Measurements from ENCODE around the gene THTPA. TPM values are rescaled to one million over a fixed set of nuclear protein-coding genes. Genes with fewer than 3 reads are reported as not detected.

The THTPA gene
- total and polyA plus RNA-seq, 3 experiments from 2014 or later, result 10.7 to 13.4 (median 13.4) TPM

- Histone ChIP-seq H3K9me3 (ENCODE audit: low read length) (no peaks in the 10 kb centered on the region), H3K4me3 (ENCODE audit: low read length) (no peak overlapping the region), H3K4me1 (ENCODE audit: insufficient read depth, low read length) (peaks cover 22% of the 10 kb centered on the region), H3K27ac (ENCODE audit: low read depth, low read length) (no peak overlapping the region), H3K36me3 (ENCODE audit: insufficient read depth, low read length) (peaks cover 55% of the 10 kb centered on the region), H3K27me3 (ENCODE audit: insufficient read depth, low read length, poor library complexity, severe bottlenecking) (no peaks in the 10 kb centered on the region)
- ChIA-PET POLR2A (no interaction called here), CTCF (interaction anchor here (2.0 to 8.9 kb wide), 2 partner anchors 12 to 86 kb away, joined by 7 to 105 read pairs; partner anchors contain the start of gene ZFHX2)
- no peaks in the 10 kb centered on the region for H3K9me3 Mint-ChIP-seq
- H3K27me3 Mint-ChIP-seq, result peaks cover 0 to 3% of the 10 kb centered on the region in 2 donors
- peaks cover 34 to 55% (median 35%) of the 10 kb centered on the region in 3 donors for H3K4me1 Mint-ChIP-seq
- no peak for DNase-seq
- peaks cover 0 to 74% (median 7%) of the 10 kb centered on the region in 3 donors for H3K36me3 Mint-ChIP-seq
- H3K4me3 Mint-ChIP-seq, result peak overlapping the region in 3 of 7 donors; percentile 29 to 78 (median 47)
- H3K27ac Mint-ChIP-seq, result peak overlapping the region in 2 of 8 donors; percentile 14 to 64
Measured at GRCh38 chr14:23564181-23564812, 8.2 kb downstream of the THTPA start.

DNA sequence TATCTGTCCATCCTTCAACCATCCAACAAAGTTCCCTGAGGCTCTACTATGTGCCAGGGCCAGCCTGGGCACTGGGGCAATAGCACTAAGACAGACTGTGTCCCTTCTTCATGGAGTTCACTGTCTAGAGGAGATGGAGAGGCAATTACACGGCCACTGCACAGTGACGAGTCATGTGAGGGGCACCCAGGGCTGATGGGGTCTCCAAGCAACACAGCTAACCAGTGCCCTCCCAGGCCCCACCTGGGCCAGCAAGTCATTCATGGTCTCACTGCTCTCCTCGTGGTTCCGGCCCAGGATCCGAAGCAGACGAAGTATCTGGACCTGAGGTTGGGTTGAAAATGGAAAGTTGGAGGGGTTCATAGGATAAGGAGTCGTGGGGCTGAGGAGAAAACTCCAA lies 8.8 kb downstream of the THTPA start:
- H3K27ac ChIP-seq (ENCODE audit: low read depth, low read length), result no peak overlapping the region
- POLR2A ChIA-PET, result no interaction called here
- no peak overlapping the region for H3K4me3 ChIP-seq (ENCODE audit: low read length)
- Mint-ChIP-seq H3K27ac (peak overlapping the region in 1 of 8 donors; percentile 10), H3K4me1 (peaks cover 34 to 55% (median 34%) of the 10 kb centered on the region in 3 donors), H3K36me3 (peaks cover 0 to 68% (median 7%) of the 10 kb centered on the region in 3 donors), H3K9me3 (no peaks in the 10 kb centered on the region), H3K4me3 (peak overlapping the region in 4 of 7 donors; percentile 3 to 47 (median 22)), H3K27me3 (peaks cover 0 to 3% of the 10 kb centered on the region in 2 donors)
- CTCF ChIA-PET, result interaction anchor here (1.1 to 8.9 kb wide), 2 partner anchors 86 to 87 kb away, joined by 4 to 105 read pairs; no protein-coding TSS in a partner anchor
- H3K27me3 ChIP-seq (ENCODE audit: insufficient read depth, low read length, poor library complexity, severe bottlenecking), result no peaks in the 10 kb centered on the region
- H3K36me3 ChIP-seq (ENCODE audit: insufficient read depth, low read length), result peaks cover 49% of the 10 kb centered on the region
- no peaks in the 10 kb centered on the region for H3K9me3 ChIP-seq (ENCODE audit: low read length)
- no peak for DNase-seq
- H3K4me1 ChIP-seq (ENCODE audit: insufficient read depth, low read length), result peaks cover 22% of the 10 kb centered on the region

- H3K9me3 Mint-ChIP-seq, result no peaks in the 10 kb centered on the region
- Histone ChIP-seq H3K4me1 (ENCODE audit: insufficient read depth, low read length) (peaks cover 22% of the 10 kb centered on the region), H3K27me3 (ENCODE audit: insufficient read depth, low read length, poor library complexity, severe bottlenecking) (no peaks in the 10 kb centered on the region), H3K36me3 (ENCODE audit: insufficient read depth, low read length) (peaks cover 43% of the 10 kb centered on the region), H3K9me3 (ENCODE audit: low read length) (no peaks in the 10 kb centered on the region), H3K4me3 (ENCODE audit: low read length) (no peak overlapping the region), H3K27ac (ENCODE audit: low read depth, low read length) (no peak overlapping the region)
- peak overlapping the region in 4 of 8 donors; percentile 14 to 72 (median 42) for H3K27ac Mint-ChIP-seq
- POLR2A ChIA-PET, result no interaction called here
- H3K4me3 Mint-ChIP-seq, result peak overlapping the region in 2 of 7 donors; percentile 25 to 73
- H3K4me1 Mint-ChIP-seq, result peaks cover 34 to 55% (median 34%) of the 10 kb centered on the region in 3 donors
- DNase-seq, result no peak
- H3K36me3 Mint-ChIP-seq, result peaks cover 0 to 62% (median 4%) of the 10 kb centered on the region in 3 donors
- CTCF ChIA-PET, result interaction anchor here (1.1 kb wide), 1 partner anchor 87 kb away, joined by 4 read pairs; no protein-coding TSS in a partner anchor
- H3K27me3 Mint-ChIP-seq, result peaks cover 0 to 3% of the 10 kb centered on the region in 2 donors
Measured at GRCh38 chr14:23565626-23566025, 9.6 kb downstream of the THTPA start.

DNA sequence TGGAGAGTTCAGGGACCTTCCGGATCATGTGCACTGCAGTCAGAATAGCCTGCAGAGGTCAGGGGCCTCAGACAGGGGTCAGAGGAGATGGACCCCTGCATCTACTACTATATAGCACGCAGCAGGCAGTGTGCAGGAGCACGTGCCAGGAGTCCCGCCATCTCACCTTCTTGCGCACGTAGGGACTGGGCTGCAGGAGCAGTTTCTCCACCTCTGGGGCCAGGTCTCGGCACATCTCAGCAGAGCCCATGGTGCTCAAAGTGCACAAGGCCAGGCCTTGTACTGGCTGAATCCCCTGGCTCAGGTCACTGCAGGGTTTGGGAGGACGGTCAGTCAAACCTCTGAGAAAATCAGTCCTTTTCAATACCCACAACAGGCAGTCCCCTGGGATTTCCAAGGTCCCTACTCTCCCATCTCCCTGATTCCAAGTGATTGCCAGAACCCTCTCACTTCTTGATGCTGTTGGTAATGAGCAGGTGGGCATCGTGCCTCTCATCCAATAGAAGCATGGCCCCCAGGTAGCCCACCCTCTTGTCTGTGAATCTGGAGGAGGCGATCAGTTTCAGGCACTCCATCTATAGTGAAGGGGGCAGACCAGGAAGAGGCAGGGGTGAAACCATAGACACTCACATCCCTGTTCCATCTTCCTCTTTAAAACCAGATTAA lies 10.2 kb downstream of the THTPA start:
- Histone ChIP-seq H3K4me3 (ENCODE audit: low read length) (peak overlapping the region; percentile 93), H3K27me3 (ENCODE audit: insufficient read depth, low read length, poor library complexity, severe bottlenecking) (no peaks in the 10 kb centered on the region), H3K9me3 (ENCODE audit: low read length) (no peaks in the 10 kb centered on the region), H3K4me1 (ENCODE audit: insufficient read depth, low read length) (peaks cover 22% of the 10 kb centered on the region), H3K27ac (ENCODE audit: low read depth, low read length) (no peak overlapping the region), H3K36me3 (ENCODE audit: insufficient read depth, low read length) (peaks cover 37% of the 10 kb centered on the region)
- peaks cover 34 to 55% (median 34%) of the 10 kb centered on the region in 3 donors for H3K4me1 Mint-ChIP-seq
- ChIA-PET POLR2A (interaction anchor here (0.7 kb wide), 1 partner anchor 563 kb away, joined by 3 read pairs; no protein-coding TSS in a partner anchor), CTCF (interaction anchor here (1.1 to 1.5 kb wide), 3 partner anchors 23 to 88 kb away, joined by 3 to 4 read pairs (median 3); no protein-coding TSS in a partner anchor)
- H3K9me3 Mint-ChIP-seq, result no peaks in the 10 kb centered on the region
- H3K4me3 Mint-ChIP-seq, result peak overlapping the region; percentile 98 to 100 (median 99)
- H3K36me3 Mint-ChIP-seq, result peaks cover 0 to 56% (median 4%) of the 10 kb centered on the region in 3 donors
- DNase-seq, result no peak
- peak overlapping the region; percentile 68 to 99 (median 98) for H3K27ac Mint-ChIP-seq
- H3K27me3 Mint-ChIP-seq, result peaks cover 0 to 3% of the 10 kb centered on the region in 2 donors

DNA sequence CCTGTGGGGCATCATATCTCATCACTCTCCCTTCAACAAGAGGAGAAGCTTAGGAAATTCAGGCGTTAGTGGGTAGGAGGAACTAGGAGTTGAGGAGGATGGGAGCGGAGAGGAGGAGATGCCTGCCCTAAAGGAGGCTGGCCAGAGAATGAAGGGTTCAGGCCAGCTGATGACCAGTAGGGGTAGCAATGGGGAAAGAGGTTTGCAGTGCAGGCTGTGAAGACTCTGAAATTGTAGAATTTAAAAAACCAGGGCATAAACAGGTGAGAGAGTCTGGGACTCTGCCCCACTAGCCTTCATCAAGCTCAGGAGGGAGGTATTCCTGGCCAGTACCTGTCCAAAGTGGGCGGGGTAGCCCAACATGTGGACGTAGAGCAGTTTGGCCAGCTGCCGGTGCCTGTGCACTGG lies 10.7 kb downstream of the THTPA start:
- Mint-ChIP-seq H3K9me3 (no peaks in the 10 kb centered on the region), H3K36me3 (peaks cover 0 to 52% (median 4%) of the 10 kb centered on the region in 3 donors), H3K27ac (peak overlapping the region; percentile 68 to 99 (median 98)), H3K27me3 (peaks cover 0 to 3% of the 10 kb centered on the region in 2 donors), H3K4me1 (peaks cover 32 to 51% (median 34%) of the 10 kb centered on the region in 3 donors), H3K4me3 (peak overlapping the region; percentile 98 to 100 (median 99))
- Histone ChIP-seq H3K4me1 (ENCODE audit: insufficient read depth, low read length) (peaks cover 22% of the 10 kb centered on the region), H3K27me3 (ENCODE audit: insufficient read depth, low read length, poor library complexity, severe bottlenecking) (no peaks in the 10 kb centered on the region), H3K9me3 (ENCODE audit: low read length) (no peaks in the 10 kb centered on the region), H3K4me3 (ENCODE audit: low read length) (peak overlapping the region; percentile 93), H3K36me3 (ENCODE audit: insufficient read depth, low read length) (peaks cover 32% of the 10 kb centered on the region), H3K27ac (ENCODE audit: low read depth, low read length) (peak overlapping the region; percentile 82)
- POLR2A ChIA-PET, result interaction anchor here (0.7 to 1.6 kb wide), 2 partner anchors 11 to 562 kb away, joined by 3 to 6 read pairs; partner anchors contain the start of gene THTPA
- no peak for DNase-seq
- CTCF ChIA-PET, result interaction anchor here (1.1 to 1.5 kb wide), 2 partner anchors 22 to 35 kb away, joined by 3 read pairs; no protein-coding TSS in a partner anchor

GRCh38 chr14:23567186-23568020 lies 11.3 kb downstream of the THTPA start, which contains the start of gene AP1G2:
Gene AP1G2 (minus strand): TSS chr14:23567791. CDS start chr14:23567314, 477 bp downstream.
- H3K4me3 ChIP-seq (ENCODE audit: low read length), result peak within 1 kb of the TSS; percentile 93
- ChIA-PET CTCF (interaction anchor here (1.1 to 1.8 kb wide), 3 partner anchors 8 to 35 kb away, joined by 3 to 14 read pairs (median 3); no protein-coding TSS in a partner anchor), POLR2A (interaction anchor here (1.6 kb wide), 1 partner anchor 12 kb away, joined by 6 read pairs; the partner anchor contains the start of gene THTPA)
- peaks cover 26% of the 10 kb centered on the region for H3K36me3 ChIP-seq (ENCODE audit: insufficient read depth, low read length)
- no peaks in the 10 kb centered on the region for H3K9me3 ChIP-seq (ENCODE audit: low read length)
- Mint-ChIP-seq H3K27me3 (peaks cover 5 to 6% of the 10 kb centered on the region in 2 donors), H3K4me3 (peak within 1 kb of the TSS; percentile 98 to 100 (median 99)), H3K36me3 (peaks cover 2 to 46% (median 4%) of the 10 kb centered on the region in 3 donors), H3K27ac (peak within 1 kb of the TSS; percentile 96 to 99 (median 98)), H3K4me1 (peaks cover 31 to 50% (median 34%) of the 10 kb centered on the region in 3 donors), H3K9me3 (no peaks in the 10 kb centered on the region)
- peak within 1 kb of the TSS; percentile 82 for H3K27ac ChIP-seq (ENCODE audit: low read depth, low read length)
- H3K27me3 ChIP-seq (ENCODE audit: insufficient read depth, low read length, poor library complexity, severe bottlenecking), result no peaks in the 10 kb centered on the region
- DNase-seq, result peak; percentile 74 to 90 (median 84)
- H3K4me1 ChIP-seq (ENCODE audit: insufficient read depth, low read length), result peaks cover 22% of the 10 kb centered on the region
